Memory B cell (primary cell): Measurements from ENCODE around the gene CNN2.

Source experiments
- ATAC-seq: fragments of 150-1000 bp; cut with Tn5 transposase; 2 replicates; pipeline ENCODE4 v1.10.0; 2021; ENCODE audit warnings: low read depth, mild to moderate bottlenecking, moderate library complexity
- DNase-seq, 2 donors: peaks; one replicate each; pipeline ENCODE4 v3.0.0; 2022; ENCODE audit warnings: low spot score in 2 of 2
- H3K27ac Mint-ChIP-seq: one replicate; pipeline ENCODE4 v1.8.0; 2022; ENCODE audit warnings: mild to moderate bottlenecking, moderate library complexity, mixed read lengths
- H3K27me3 Mint-ChIP-seq: one replicate; pipeline ENCODE4 v1.8.0; 2022; ENCODE audit warnings: mixed read lengths
- H3K36me3 Mint-ChIP-seq: one replicate; pipeline ENCODE4 v1.8.0; 2022; ENCODE audit warnings: mild to moderate bottlenecking, mixed read lengths
- H3K4me1 Mint-ChIP-seq: one replicate; pipeline ENCODE4 v1.8.0; 2022; ENCODE audit warnings: mixed read lengths
- H3K4me3 Mint-ChIP-seq: one replicate; pipeline ENCODE4 v1.8.0; 2022; ENCODE audit warnings: mild to moderate bottlenecking, moderate library complexity, mixed read lengths
- H3K9me3 Mint-ChIP-seq: one replicate; pipeline ENCODE4 v1.8.0; 2022; ENCODE audit warnings: mixed read lengths

The CNN2 gene

DNA sequence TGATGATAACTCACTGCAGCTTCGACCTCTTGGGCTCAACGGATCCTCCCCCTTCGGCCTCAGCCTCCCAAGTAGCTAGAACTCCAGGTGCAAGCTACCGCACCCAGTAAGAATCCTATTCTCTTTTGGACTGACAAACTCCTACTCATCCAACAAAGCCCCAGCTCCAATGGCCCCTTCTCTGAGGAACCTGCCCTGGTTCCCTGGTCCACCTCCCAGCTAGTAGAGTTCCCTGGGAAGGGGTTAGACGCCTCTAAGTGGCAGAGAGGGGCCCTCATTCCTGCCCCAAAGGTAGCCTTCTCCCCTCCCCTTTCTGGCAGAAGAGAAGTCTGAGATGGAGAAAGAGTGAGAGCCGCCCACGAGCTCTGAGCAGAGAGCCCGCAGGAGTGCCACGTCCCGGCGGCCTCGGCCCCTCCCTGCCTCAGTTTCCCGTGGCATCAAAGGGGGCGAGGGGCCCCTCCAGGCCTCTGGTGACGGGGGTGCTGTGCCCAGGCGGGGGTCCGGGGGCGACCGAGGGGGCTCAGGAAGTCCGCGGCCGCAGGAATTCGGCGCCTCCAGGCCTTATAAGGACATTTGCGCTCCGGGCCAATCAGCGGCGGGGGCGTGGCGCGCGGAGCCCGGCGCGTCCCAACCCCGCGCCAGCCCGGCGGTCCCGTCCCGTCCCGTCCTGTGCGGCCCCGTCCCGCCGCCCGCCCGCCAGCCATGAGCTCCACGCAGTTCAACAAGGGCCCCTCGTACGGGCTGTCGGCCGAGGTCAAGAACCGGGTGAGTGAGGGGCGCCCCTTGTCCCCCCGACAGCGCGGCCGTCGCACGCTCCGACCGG, at the start of gene CNN2:
Gene CNN2 (plus strand): TSS at position 649 of the 823 bp plus-strand sequence. CDS start 54 bp downstream, at position 703.
- no peaks in the 10 kb centered on the region for H3K9me3 Mint-ChIP-seq
- DNase-seq, result peak in 1 of 2 donors; percentile 63
- H3K36me3 Mint-ChIP-seq, result no peaks in the 10 kb centered on the region
- peak; percentile 46 for ATAC-seq
- peak within 1 kb of the TSS; percentile 98 for H3K4me3 Mint-ChIP-seq
- no peaks in the 10 kb centered on the region for H3K27me3 Mint-ChIP-seq
- peak within 1 kb of the TSS; percentile 90 for H3K27ac Mint-ChIP-seq
- H3K4me1 Mint-ChIP-seq, result peaks cover 13% of the 10 kb centered on the region

GRCh38 chr19:977058-977464, 49.3 kb upstream of the CNN2 start:
- H3K4me1 Mint-ChIP-seq, result no peaks in the 10 kb centered on the region
- no peaks in the 10 kb centered on the region for H3K27me3 Mint-ChIP-seq
- H3K36me3 Mint-ChIP-seq, result peaks cover 5% of the 10 kb centered on the region
- no peak for DNase-seq
- no peak overlapping the region for H3K4me3 Mint-ChIP-seq
- ATAC-seq, result no peak
- no peak overlapping the region for H3K27ac Mint-ChIP-seq
- H3K9me3 Mint-ChIP-seq, result no peaks in the 10 kb centered on the region

DNA sequence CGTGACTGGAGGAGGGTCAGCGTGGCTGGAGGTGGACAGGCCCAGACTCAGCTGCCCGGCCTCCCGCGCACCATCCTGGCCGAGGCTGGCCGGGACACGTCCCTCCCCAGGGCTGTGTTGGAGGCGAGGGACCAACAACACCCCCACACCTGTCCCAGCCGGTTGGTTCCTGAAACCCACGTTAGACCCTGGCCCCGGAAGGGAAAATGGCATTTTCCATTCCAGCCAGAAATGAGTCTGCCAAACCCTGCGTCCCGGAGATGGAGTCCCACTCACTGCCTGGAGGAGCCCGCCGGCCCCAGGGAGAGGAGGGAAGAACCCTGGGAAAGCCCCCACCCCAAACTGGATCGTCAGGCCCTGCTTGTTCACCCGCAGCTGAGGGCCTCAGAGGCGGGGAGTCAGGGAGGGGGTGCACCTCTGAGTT, 47.1 kb upstream of the CNN2 start:
- Mint-ChIP-seq H3K36me3 (no peaks in the 10 kb centered on the region), H3K4me1 (peaks cover 2% of the 10 kb centered on the region), H3K27me3 (no peaks in the 10 kb centered on the region), H3K9me3 (no peaks in the 10 kb centered on the region), H3K4me3 (no peak overlapping the region), H3K27ac (no peak overlapping the region)
- DNase-seq, result no peak
- ATAC-seq, result no peak

DNA sequence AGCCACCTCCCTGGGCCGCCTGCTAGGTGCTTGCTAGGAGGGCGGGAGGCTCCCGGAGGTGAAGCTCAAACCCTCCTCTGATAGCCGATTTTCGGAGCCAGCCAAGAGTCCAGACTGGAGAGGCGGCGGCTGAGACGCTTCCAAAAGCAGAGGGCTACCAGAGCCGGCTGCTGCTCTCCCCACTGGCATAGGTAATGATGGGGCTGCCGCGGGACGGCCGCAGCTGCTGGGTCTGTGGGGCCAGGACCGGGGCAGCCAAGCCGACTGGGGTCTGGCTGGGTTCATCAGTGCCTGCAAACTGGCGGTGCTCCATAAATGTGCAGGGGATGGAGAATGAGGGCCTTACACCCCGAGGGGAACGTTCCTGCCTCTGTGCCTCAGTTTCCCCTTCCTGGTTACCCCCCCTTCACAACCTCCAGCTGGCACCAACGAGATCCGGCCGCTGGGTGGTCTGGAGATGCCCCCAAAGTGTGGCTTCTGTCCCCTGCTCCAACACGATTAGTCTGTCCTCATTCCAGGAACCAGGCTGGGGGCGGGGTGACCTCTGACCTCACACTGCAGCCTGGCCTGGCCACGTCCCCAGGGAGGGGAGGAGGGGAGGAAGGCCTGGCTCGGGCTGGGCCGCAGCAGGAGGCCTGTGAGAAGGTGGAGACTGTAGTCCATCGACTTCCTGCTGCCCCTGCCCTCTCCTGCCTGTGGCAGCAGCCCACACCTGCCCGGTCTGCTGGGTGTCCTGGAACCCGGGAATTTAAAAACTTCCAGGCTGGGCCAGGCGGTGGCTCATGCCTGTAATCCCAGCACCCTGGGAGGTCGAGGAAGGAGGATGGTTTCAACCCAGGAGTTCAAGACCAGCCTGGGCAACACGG, 46.0 kb upstream of the CNN2 start:
- no peak for ATAC-seq
- Mint-ChIP-seq H3K27me3 (no peaks in the 10 kb centered on the region), H3K4me3 (no peak overlapping the region)

DNA sequence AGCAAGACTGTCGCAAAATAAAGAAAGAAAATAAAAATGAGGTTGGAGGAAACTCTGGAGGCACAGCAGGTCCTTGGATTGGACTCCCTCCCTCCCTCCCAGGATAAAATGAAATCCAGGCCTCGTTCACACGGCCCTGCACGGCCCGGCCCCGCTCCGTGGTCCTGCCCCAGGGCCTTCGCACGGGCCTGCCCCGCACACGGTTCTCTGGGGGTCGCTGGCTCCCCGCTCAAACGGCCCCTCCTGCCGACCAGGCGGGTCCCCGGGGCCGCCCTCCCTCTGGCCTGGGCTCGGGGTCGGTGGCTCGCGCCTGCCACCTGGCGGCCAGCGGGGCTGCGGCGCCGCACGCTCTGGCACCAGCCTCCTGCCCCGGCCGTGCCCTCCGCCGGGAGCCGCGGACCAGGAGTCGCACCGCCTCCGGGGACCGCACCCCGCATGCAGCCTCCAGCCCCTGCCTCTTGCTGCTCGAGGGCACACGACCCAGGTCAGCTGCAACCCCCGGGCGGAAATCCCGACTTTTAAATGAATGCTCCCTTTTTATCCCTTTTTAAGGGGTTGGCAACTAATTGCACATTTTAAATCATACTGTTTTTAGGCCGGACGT, 43.7 kb upstream of the CNN2 start:
- peak overlapping the region; percentile 44 for H3K4me3 Mint-ChIP-seq
- peaks cover 16% of the 10 kb centered on the region for H3K4me1 Mint-ChIP-seq
- no peaks in the 10 kb centered on the region for H3K9me3 Mint-ChIP-seq
- no peaks in the 10 kb centered on the region for H3K27me3 Mint-ChIP-seq
- peak; percentile 82 to 93 for DNase-seq
- peaks cover 5% of the 10 kb centered on the region for H3K36me3 Mint-ChIP-seq
- peak; percentile 67 for ATAC-seq
- H3K27ac Mint-ChIP-seq, result peak overlapping the region; percentile 75

More for the DNA sequence above, 46.0 kb upstream of the CNN2 start:
- Mint-ChIP-seq H3K36me3 (no peaks in the 10 kb centered on the region), H3K4me1 (peaks cover 9% of the 10 kb centered on the region), H3K9me3 (no peaks in the 10 kb centered on the region), H3K27ac (no peak overlapping the region)
- no peak for DNase-seq

GRCh38 chr19:984165-984967, 42.0 kb upstream of the CNN2 start, which contains the start of gene WDR18:
Gene WDR18 (plus strand): TSS chr19:984345. CDS start chr19:984354, 9 bp downstream.
- Mint-ChIP-seq H3K27ac (peak within 1 kb of the TSS; percentile 93), H3K27me3 (no peaks in the 10 kb centered on the region), H3K9me3 (no peaks in the 10 kb centered on the region), H3K36me3 (peaks cover 5% of the 10 kb centered on the region), H3K4me3 (peak within 1 kb of the TSS; percentile 96), H3K4me1 (peaks cover 16% of the 10 kb centered on the region)
- DNase-seq (peak; percentile 87 to 91), ATAC-seq (peak; percentile 93)

DNA sequence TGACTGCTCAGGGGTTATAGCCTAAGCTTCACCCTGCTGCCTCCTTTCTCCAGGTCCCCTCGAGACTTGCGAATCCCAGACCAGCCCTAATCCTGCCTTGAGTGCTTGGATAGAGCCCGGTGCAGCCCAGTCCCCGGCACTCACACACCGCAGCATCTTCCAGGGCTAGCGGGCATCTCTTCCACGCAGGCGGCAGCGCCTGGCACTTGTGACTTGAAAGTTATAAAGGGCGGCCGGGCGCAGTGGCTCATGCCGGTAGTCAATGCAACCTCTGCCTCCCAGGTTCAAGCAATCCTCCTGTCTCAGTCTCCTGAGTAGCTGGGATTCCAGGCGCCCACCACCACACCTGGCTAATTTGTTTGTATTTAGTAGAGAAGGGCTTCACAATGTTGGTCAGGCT, 40.3 kb upstream of the CNN2 start:
- no peaks in the 10 kb centered on the region for H3K9me3 Mint-ChIP-seq
- peaks cover 16% of the 10 kb centered on the region for H3K4me1 Mint-ChIP-seq
- no peaks in the 10 kb centered on the region for H3K27me3 Mint-ChIP-seq
- H3K27ac Mint-ChIP-seq, result no peak overlapping the region
- H3K4me3 Mint-ChIP-seq, result peak overlapping the region; percentile 96
- no peak for DNase-seq
- H3K36me3 Mint-ChIP-seq, result peaks cover 5% of the 10 kb centered on the region
- no peak for ATAC-seq

GRCh38 chr19:988081-988480, 38.3 kb upstream of the CNN2 start:
- no peak overlapping the region for H3K4me3 Mint-ChIP-seq
- no peak overlapping the region for H3K27ac Mint-ChIP-seq
- no peaks in the 10 kb centered on the region for H3K9me3 Mint-ChIP-seq
- ATAC-seq (no peak), DNase-seq (no peak)
- H3K4me1 Mint-ChIP-seq, result peaks cover 16% of the 10 kb centered on the region
- H3K27me3 Mint-ChIP-seq, result no peaks in the 10 kb centered on the region
- peaks cover 5% of the 10 kb centered on the region for H3K36me3 Mint-ChIP-seq

DNA sequence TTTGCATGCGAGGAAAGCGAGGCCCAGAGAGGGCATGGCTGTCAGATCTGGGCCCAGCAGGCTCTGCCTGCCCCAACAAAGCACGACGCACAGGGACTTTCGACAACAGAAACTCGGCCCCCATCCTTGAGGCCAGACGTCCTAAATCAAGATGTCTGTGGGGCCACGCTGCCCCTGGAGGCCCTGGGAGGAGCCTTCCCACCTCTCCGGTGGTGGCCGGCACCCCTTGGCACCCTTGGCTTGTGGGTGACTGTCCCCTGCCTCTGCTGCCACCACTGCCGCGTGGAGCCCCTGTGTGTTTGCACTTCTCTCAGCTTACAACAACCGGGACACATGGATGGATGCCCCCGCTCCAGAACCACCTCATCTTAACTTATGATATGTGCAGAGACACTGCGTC, 37.9 kb upstream of the CNN2 start:
- no peak overlapping the region for H3K27ac Mint-ChIP-seq

DNA sequence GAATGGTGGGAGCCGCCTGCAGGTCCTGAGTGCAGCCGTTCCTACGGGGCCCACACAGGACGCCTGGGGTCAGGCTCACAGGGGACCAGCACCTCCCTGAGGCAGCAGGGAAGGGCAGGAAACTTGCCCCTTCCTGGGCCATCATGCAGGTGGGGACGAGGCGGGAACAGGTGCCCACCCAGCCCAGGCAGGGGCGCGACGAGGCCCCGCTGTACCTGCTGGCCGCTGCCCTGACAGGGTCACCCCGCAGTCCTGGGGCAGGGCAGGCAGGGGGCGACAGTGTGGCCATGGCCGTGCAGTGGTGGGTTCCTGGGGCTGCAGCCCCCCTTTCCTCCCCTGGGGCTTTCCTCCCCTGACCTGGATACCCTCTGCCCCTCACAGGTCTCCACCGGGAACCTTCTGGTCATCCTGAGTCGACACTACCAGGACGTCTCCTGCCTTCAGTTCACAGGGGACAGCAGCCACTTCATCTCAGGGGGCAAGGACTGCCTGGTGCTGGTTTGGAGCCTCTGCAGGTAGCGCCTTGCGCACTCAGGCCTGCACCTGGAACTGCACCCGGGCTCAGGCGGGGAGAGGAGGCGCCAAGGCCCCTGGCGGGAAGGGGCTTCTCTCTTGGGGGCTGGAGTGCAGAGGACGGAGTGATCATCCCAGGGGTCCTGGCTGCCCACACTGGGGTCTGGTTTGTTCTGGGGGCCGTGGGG, 36.9 kb upstream of the CNN2 start:
- ATAC-seq, result no peak
- no peaks in the 10 kb centered on the region for H3K27me3 Mint-ChIP-seq
- H3K36me3 Mint-ChIP-seq, result peaks cover 5% of the 10 kb centered on the region
- H3K4me1 Mint-ChIP-seq, result peaks cover 12% of the 10 kb centered on the region
- H3K4me3 Mint-ChIP-seq, result no peak overlapping the region
- no peak overlapping the region for H3K27ac Mint-ChIP-seq
- H3K9me3 Mint-ChIP-seq, result no peaks in the 10 kb centered on the region
- no peak for DNase-seq

More for the DNA sequence above, 37.9 kb upstream of the CNN2 start:
- Mint-ChIP-seq H3K4me1 (peaks cover 16% of the 10 kb centered on the region), H3K4me3 (no peak overlapping the region), H3K36me3 (peaks cover 5% of the 10 kb centered on the region), H3K9me3 (no peaks in the 10 kb centered on the region), H3K27me3 (no peaks in the 10 kb centered on the region)
- DNase-seq (no peak), ATAC-seq (no peak)

DNA sequence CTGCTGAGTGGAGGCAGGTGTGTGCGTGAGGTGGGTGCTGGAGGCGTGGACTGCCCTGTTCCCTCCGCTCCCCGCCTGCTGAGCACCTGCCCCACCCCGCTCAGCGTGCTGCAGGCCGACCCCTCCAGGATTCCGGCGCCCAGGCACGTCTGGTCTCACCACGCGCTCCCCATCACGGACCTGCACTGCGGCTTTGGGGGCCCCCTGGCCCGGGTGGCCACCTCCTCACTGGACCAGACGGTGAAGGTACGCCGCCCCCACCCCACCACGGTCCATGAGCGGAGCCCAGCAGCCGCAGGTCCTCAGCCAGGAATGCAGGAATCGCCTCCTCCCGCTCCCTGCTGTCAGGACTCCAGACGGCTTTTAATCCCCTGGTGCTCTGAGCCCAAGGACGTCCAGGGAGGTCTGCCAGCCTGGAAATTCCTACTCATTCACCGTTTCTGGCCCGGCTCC, 36.3 kb upstream of the CNN2 start:
- no peak for ATAC-seq
- Mint-ChIP-seq H3K27ac (no peak overlapping the region), H3K27me3 (no peaks in the 10 kb centered on the region), H3K36me3 (peaks cover 5% of the 10 kb centered on the region), H3K4me1 (peaks cover 7% of the 10 kb centered on the region), H3K9me3 (no peaks in the 10 kb centered on the region), H3K4me3 (no peak overlapping the region)
- DNase-seq, result no peak

- peaks cover 5% of the 10 kb centered on the region for H3K36me3 Mint-ChIP-seq
- no peaks in the 10 kb centered on the region for H3K27me3 Mint-ChIP-seq
- ATAC-seq (no peak), DNase-seq (no peak)
- no peak overlapping the region for H3K27ac Mint-ChIP-seq
- peaks cover 4% of the 10 kb centered on the region for H3K4me1 Mint-ChIP-seq
- no peak overlapping the region for H3K4me3 Mint-ChIP-seq
- H3K9me3 Mint-ChIP-seq, result no peaks in the 10 kb centered on the region
Measured at GRCh38 chr19:990746-991145, 35.7 kb upstream of the CNN2 start.
